Measurements from ENCODE around the gene INHBA. TPM values are rescaled to one million over a fixed set of nuclear protein-coding genes. Genes with fewer than 3 reads are reported as not detected.

Gene INHBA
- total RNA-seq, 2 donors from 2014 or later = 1.1 to 1.2 TPM

GRCh38 chr7:41643616-41644015, 59.3 kb downstream of the INHBA start:
- H3K27me3 Mint-ChIP-seq = peaks cover 0 to 2% of the 10 kb centered on the region in 2 donors
- H3K9me3 Mint-ChIP-seq = no peaks in the 10 kb centered on the region
- H3K4me3 Mint-ChIP-seq = no peak overlapping the region
- ATAC-seq (no peak), DNase-seq (ENCODE audit: low spot score) (no peak)
- H3K4me1 Mint-ChIP-seq (ENCODE audit: low read depth in 2 of 2) = no peaks in the 10 kb centered on the region
- H3K27ac Mint-ChIP-seq = no peak overlapping the region
- no peaks in the 10 kb centered on the region for H3K36me3 Mint-ChIP-seq

- H3K27ac Mint-ChIP-seq = no peak overlapping the region
- ATAC-seq (no peak), DNase-seq (ENCODE audit: low spot score) (no peak)
- no peak overlapping the region for H3K4me3 Mint-ChIP-seq
- H3K36me3 Mint-ChIP-seq = no peaks in the 10 kb centered on the region
- no peaks in the 10 kb centered on the region for H3K9me3 Mint-ChIP-seq
- H3K4me1 Mint-ChIP-seq (ENCODE audit: low read depth in 2 of 2) = no peaks in the 10 kb centered on the region
- no peaks in the 10 kb centered on the region for H3K27me3 Mint-ChIP-seq
Measured at GRCh38 chr7:41641665-41642014, 61.2 kb downstream of the INHBA start.

- no peak for ATAC-seq
- H3K4me1 Mint-ChIP-seq (ENCODE audit: low read depth in 2 of 2) = no peaks in the 10 kb centered on the region
- H3K4me3 Mint-ChIP-seq = no peak overlapping the region
- H3K36me3 Mint-ChIP-seq = no peaks in the 10 kb centered on the region
- H3K27me3 Mint-ChIP-seq = no peaks in the 10 kb centered on the region
- DNase-seq (ENCODE audit: low spot score) = no peak
- H3K27ac Mint-ChIP-seq = no peak overlapping the region
- peaks cover 4% of the 10 kb centered on the region for H3K9me3 Mint-ChIP-seq
Measured at GRCh38 chr7:41641011-41641664, 61.8 kb downstream of the INHBA start.

- no peaks in the 10 kb centered on the region for H3K36me3 Mint-ChIP-seq
- ATAC-seq (no peak), DNase-seq (ENCODE audit: low spot score) (no peak)
- H3K9me3 Mint-ChIP-seq = peaks cover 4% of the 10 kb centered on the region
- no peak overlapping the region for H3K27ac Mint-ChIP-seq
- H3K4me1 Mint-ChIP-seq (ENCODE audit: low read depth in 2 of 2) = no peaks in the 10 kb centered on the region
- H3K27me3 Mint-ChIP-seq = no peaks in the 10 kb centered on the region
- no peak overlapping the region for H3K4me3 Mint-ChIP-seq
Measured at GRCh38 chr7:41640487-41640886, 62.4 kb downstream of the INHBA start.

GRCh38 chr7:41637049-41637448, 65.8 kb downstream of the INHBA start:
- peaks cover 4% of the 10 kb centered on the region for H3K9me3 Mint-ChIP-seq
- ATAC-seq = no peak

More at GRCh38 chr7:41637049-41637448, 65.8 kb downstream of the INHBA start:
- H3K4me1 Mint-ChIP-seq (ENCODE audit: low read depth in 2 of 2) = peaks cover 0 to 7% of the 10 kb centered on the region in 2 donors
- DNase-seq (ENCODE audit: low spot score) = no peak
- no peaks in the 10 kb centered on the region for H3K27me3 Mint-ChIP-seq
- no peak overlapping the region for H3K27ac Mint-ChIP-seq
- no peak overlapping the region for H3K4me3 Mint-ChIP-seq
- H3K36me3 Mint-ChIP-seq = no peaks in the 10 kb centered on the region

All from natural killer cell treated with Interleukin-12 subunit alpha and Interleukin-12 subunit beta and Interleukin-15 and Interleukin-18, amount 100 ng/mL, for 72 hours (primary cell).